Measurements from ENCODE around the gene SSBP4.

Gene SSBP4

DNA sequence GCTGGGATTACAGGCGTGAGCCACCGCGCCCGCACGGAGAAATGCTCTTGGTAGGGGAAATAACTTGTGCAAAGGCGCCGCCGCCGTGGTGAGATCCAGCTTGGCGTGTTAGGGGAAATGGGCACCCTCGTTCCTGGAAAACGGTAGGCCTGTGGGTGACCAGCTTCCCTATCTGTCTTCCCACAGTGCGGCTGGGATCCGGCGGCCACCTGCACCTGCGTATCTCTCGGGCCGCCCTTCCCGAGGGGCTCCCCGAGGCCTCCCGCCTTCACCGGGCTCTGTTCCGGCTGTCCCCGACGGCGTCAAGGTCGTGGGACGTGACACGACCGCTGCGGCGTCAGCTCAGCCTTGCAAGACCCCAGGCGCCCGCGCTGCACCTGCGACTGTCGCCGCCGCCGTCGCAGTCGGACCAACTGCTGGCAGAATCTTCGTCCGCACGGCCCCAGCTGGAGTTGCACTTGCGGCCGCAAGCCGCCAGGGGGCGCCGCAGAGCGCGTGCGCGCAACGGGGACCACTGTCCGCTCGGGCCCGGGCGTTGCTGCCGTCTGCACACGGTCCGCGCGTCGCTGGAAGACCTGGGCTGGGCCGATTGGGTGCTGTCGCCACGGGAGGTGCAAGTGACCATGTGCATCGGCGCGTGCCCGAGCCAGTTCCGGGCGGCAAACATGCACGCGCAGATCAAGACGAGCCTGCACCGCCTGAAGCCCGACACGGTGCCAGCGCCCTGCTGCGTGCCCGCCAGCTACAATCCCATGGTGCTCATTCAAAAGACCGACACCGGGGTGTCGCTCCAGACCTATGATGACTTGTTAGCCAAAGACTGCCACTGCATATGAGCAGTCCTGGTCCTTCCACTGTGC, 30.9 kb upstream of the SSBP4 start:
- ATAC-seq (replicated peaks; ENCODE audit: extremely low read depth, poor library complexity, severe bottlenecking), result peak; percentile 79
- Mint-ChIP-seq H3K9me3 (no peaks in the 10 kb centered on the region), H3K4me3 (peak overlapping the region; percentile 63), H3K36me3 (ENCODE audit: insufficient read depth) (peaks cover 8% of the 10 kb centered on the region), H3K27ac (ENCODE audit: low read depth) (no peak overlapping the region), H3K27me3 (peaks cover 5% of the 10 kb centered on the region), H3K4me1 (peaks cover 6% of the 10 kb centered on the region)
- DNase-seq (ENCODE audit: low spot score in 2 of 2), result peak; percentile 48 to 71

DNA sequence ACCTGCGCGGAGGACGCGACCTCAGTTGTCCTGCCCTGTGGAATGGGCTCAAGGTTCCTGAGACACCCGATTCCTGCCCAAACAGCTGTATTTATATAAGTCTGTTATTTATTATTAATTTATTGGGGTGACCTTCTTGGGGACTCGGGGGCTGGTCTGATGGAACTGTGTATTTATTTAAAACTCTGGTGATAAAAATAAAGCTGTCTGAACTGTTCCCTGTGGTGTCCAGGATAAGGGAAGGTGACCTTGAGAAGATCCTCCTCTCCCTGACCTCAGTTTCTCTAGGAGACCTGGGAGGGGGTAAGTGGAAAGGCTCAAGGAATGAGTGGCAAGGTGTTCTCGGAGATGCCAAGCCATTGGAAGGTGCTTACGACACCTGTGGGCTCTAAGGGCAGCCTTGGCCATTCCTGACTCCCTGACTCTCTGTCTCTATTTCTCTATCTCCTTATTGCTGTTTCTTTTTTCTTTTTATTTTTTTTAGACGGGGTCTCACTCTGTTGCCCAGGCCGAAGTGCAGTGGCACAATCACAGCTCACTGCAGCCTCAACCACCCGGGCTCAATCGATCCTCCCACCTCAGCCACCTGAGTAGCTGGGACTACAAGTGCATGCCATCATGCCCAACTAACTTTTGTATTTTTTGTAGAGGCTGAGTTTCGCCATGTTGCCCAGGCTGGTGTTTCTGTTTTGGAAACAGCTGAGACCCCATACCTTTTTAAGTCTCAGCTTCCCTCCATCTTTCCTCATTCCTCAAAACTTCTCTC, 30.1 kb upstream of the SSBP4 start:
- DNase-seq (ENCODE audit: low spot score in 2 of 2) (no peak), ATAC-seq (replicated peaks; ENCODE audit: extremely low read depth, poor library complexity, severe bottlenecking) (no peak)
- H3K4me3 Mint-ChIP-seq, result peak overlapping the region; percentile 44
- H3K36me3 Mint-ChIP-seq (ENCODE audit: insufficient read depth), result peaks cover 8% of the 10 kb centered on the region
- no peaks in the 10 kb centered on the region for H3K27me3 Mint-ChIP-seq
- H3K4me1 Mint-ChIP-seq, result peaks cover 6% of the 10 kb centered on the region
- H3K27ac Mint-ChIP-seq (ENCODE audit: low read depth), result no peak overlapping the region
- no peaks in the 10 kb centered on the region for H3K9me3 Mint-ChIP-seq

DNA sequence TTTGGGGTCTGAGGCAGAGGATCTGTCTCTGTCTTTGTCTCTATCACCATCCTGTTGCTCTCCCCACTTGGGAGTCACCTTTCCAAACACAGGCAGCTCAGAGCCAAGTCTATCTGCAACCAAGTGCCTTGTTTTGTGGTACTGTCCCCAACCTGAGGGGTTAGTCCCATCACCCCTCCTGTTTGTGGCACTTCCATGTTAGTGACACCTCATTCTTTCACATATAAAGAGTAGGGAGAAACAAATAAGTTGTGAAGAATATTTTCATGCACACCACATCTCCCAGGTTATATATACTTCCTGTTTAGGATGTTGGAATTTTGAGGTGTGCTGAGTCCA, 29.5 kb upstream of the SSBP4 start:
- Mint-ChIP-seq H3K27me3 (no peaks in the 10 kb centered on the region), H3K4me3 (peak overlapping the region; percentile 44), H3K27ac (ENCODE audit: low read depth) (no peak overlapping the region), H3K9me3 (no peaks in the 10 kb centered on the region), H3K4me1 (peaks cover 6% of the 10 kb centered on the region), H3K36me3 (ENCODE audit: insufficient read depth) (peaks cover 8% of the 10 kb centered on the region)
- ATAC-seq (replicated peaks; ENCODE audit: extremely low read depth, poor library complexity, severe bottlenecking) (no peak), DNase-seq (ENCODE audit: low spot score in 2 of 2) (no peak)

DNA sequence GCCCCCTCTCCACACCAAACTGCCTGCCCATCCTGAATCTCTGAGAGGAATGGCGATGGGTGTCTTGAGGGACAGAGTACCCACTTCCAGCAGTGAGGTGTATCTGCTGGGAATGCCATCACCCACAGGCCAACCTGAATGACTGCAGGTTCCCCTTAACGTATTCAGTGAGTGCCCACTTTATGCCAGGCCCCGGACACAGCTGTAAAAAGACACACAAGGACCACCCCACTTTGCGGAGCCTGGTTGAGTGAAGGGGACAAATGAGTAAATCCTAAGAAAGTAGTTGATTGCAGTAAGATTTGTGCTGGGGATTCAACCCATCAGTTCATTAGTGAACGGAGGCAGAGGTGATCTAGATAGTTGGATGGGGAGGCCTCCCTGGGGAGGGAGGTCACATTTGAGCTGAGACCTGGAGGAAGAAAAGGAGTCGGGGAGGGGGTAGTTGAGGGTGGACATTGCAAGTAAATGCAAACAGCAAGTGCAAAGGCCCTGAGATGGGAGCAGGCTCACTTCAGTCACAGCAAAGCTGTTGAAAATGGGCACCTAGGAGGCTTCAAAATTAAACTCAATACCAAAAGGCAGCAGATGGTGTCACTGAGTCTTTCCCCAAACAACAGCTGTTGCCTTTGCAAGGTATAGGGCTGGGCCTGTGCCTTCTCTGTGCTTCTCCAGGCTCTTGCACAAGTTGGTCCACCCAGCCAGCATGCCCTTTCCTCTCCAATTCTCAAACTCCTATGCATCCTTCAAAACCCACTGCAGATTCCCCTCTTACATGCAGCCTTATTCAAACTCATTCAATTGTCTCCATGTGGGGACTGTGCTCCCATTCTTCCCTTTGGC, 28.9 kb upstream of the SSBP4 start:
- no peak for ATAC-seq (replicated peaks; ENCODE audit: extremely low read depth, poor library complexity, severe bottlenecking)
- H3K36me3 Mint-ChIP-seq (ENCODE audit: insufficient read depth), result peaks cover 8% of the 10 kb centered on the region
- H3K4me1 Mint-ChIP-seq, result peaks cover 6% of the 10 kb centered on the region
- H3K27me3 Mint-ChIP-seq, result no peaks in the 10 kb centered on the region
- no peaks in the 10 kb centered on the region for H3K9me3 Mint-ChIP-seq
- H3K27ac Mint-ChIP-seq (ENCODE audit: low read depth), result no peak overlapping the region
- H3K4me3 Mint-ChIP-seq, result no peak overlapping the region
- DNase-seq (ENCODE audit: low spot score in 2 of 2), result no peak

DNA sequence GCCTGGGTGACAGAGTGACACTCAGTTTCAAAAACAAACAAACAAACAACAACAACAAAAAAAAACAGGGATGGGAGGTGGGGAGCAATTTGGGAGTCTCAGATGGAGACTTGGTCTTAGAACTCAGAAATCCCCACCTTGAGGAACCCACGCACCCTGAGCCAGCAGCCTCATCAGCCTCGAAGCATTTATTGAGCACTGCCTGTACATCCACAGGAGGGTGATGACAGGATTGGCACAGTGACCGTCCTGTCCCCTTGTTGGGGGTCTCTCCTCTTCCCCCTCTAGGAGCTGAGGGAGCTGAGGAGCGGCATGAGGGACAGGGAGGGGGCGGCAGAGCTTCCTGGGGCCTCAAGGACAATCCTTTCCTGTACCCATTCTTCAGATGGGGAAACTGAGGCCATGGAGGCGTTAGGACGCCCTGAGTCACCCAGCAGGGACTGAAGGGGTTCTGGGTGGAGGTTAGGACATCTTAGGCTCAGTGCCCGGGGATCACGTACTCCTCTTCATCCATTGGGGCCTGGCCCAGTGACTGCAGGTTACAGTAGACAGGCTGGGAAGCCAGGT, 27.6 kb upstream of the SSBP4 start:
- H3K27ac Mint-ChIP-seq (ENCODE audit: low read depth), result no peak overlapping the region
- peaks cover 8% of the 10 kb centered on the region for H3K36me3 Mint-ChIP-seq (ENCODE audit: insufficient read depth)
- H3K27me3 Mint-ChIP-seq, result no peaks in the 10 kb centered on the region
- H3K9me3 Mint-ChIP-seq, result no peaks in the 10 kb centered on the region
- no peak overlapping the region for H3K4me3 Mint-ChIP-seq
- peaks cover 6% of the 10 kb centered on the region for H3K4me1 Mint-ChIP-seq
- DNase-seq (ENCODE audit: low spot score in 2 of 2) (no peak), ATAC-seq (replicated peaks; ENCODE audit: extremely low read depth, poor library complexity, severe bottlenecking) (no peak)

DNA sequence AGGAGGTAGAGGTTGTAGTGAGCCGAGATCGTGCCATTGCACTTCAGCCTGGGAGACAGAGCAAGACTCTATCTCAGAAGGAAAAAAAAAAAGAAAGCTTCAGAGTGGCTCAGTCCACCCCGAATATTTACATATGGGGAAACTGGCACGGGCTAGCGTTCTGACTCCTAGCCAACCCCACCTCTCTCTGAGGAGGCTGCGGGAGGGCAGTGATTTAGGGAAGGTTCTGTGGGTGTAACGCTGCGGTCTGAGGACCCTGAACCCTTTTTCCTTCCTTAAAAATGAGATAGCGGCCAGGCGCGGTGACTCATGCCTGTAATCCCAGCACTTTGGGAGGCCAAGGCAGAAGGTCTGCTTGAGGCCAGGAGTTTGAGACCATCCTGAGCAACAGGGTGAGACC, 26.8 kb upstream of the SSBP4 start:
- Mint-ChIP-seq H3K27me3 (peaks cover 2% of the 10 kb centered on the region), H3K27ac (ENCODE audit: low read depth) (no peak overlapping the region), H3K4me1 (peaks cover 4% of the 10 kb centered on the region), H3K9me3 (no peaks in the 10 kb centered on the region), H3K36me3 (ENCODE audit: insufficient read depth) (peaks cover 8% of the 10 kb centered on the region), H3K4me3 (no peak overlapping the region)
- no peak for ATAC-seq (replicated peaks; ENCODE audit: extremely low read depth, poor library complexity, severe bottlenecking)
- DNase-seq (ENCODE audit: low spot score in 2 of 2), result no peak

DNA sequence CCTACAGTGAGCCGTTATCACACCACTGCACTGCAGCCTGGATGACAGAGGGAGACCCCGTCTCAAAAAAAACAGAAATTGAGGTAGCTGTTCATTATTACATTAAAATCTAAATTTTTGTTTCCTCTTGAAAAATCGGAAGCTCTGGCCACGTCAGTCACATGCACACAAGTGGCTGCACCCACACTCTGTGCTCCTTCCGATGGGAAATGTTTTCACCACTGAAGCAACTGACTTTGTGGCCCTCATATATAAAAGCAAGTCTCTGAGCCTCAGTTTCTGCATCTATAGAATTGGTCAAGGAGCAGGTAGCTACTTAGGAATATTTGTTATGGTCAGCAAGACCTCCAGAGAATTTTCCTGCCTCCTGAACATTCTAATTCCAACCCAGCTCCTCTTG, 26.3 kb upstream of the SSBP4 start:
- H3K36me3 Mint-ChIP-seq (ENCODE audit: insufficient read depth), result peaks cover 6% of the 10 kb centered on the region
- H3K9me3 Mint-ChIP-seq, result no peaks in the 10 kb centered on the region
- DNase-seq (ENCODE audit: low spot score in 2 of 2) (no peak), ATAC-seq (replicated peaks; ENCODE audit: extremely low read depth, poor library complexity, severe bottlenecking) (no peak)
- peaks cover 7% of the 10 kb centered on the region for H3K27me3 Mint-ChIP-seq
- H3K27ac Mint-ChIP-seq (ENCODE audit: low read depth), result no peak overlapping the region
- H3K4me3 Mint-ChIP-seq, result no peak overlapping the region
- H3K4me1 Mint-ChIP-seq, result peaks cover 4% of the 10 kb centered on the region

DNA sequence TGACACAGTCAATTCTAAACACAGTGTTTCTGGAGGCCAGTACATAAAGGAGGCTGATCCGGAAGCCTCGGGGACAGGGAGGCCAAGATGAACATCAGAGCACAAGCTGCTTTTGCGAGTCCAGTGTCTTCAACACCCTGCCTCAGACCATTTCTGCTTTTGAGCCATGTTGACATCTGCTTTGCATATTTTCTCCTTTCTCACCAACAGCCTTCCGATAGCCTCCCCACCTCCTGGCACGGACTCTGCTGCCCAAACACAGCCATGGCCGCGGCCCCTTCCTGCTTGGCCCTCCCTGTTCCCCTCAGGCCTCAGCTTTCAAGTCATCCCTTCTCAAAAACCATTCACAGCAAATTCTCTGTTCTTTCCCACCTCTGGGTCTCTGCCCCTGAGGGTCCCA, 25.4 kb upstream of the SSBP4 start:
- H3K27me3 Mint-ChIP-seq, result peaks cover 12% of the 10 kb centered on the region
- DNase-seq (ENCODE audit: low spot score in 2 of 2), result no peak
- H3K36me3 Mint-ChIP-seq (ENCODE audit: insufficient read depth), result peaks cover 3% of the 10 kb centered on the region
- H3K4me3 Mint-ChIP-seq, result no peak overlapping the region
- ATAC-seq (replicated peaks; ENCODE audit: extremely low read depth, poor library complexity, severe bottlenecking), result no peak
- no peaks in the 10 kb centered on the region for H3K9me3 Mint-ChIP-seq
- peaks cover 5% of the 10 kb centered on the region for H3K4me1 Mint-ChIP-seq
- H3K27ac Mint-ChIP-seq (ENCODE audit: low read depth), result no peak overlapping the region

DNA sequence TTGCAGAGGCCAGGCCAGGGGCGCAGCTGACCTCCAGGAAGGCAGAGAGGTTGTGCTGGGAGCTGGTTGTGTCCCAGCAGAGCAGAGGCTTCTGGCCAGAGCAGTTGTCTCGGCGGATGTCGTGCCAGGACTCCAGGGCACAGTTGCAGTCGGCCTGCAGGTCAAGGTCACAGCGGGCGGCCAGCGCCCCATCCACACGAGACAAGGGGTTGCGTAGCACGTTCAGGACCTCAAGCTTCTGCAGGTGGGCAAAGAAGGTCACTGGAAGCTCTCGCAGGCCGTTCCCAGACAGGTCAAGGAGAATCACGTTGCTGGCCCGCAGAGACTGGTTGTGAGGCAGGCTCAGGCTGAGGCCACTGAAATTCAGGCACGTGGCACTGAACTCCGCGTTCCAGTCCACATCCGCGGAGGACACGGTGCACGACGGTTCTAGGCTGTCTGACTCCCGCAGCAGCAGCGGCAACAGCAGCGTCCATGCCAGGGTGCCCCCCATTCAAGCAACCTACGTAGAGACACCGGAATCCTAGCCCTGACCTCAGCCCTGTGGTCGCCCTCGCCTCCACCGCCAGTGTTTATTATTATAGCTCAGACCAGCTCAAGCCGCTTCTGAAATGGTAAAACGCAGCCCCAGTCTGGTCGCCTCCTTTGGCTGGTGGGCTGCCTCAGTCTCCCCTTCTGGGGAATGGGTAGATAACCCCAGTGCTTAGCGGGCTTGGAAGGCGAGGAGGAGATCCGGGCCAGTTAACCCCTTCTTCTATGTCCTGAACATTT, 22.5 kb upstream of the SSBP4 start:
- Mint-ChIP-seq H3K27ac (ENCODE audit: low read depth) (no peak overlapping the region), H3K9me3 (no peaks in the 10 kb centered on the region)
- no peak for ATAC-seq (replicated peaks; ENCODE audit: extremely low read depth, poor library complexity, severe bottlenecking)

DNA sequence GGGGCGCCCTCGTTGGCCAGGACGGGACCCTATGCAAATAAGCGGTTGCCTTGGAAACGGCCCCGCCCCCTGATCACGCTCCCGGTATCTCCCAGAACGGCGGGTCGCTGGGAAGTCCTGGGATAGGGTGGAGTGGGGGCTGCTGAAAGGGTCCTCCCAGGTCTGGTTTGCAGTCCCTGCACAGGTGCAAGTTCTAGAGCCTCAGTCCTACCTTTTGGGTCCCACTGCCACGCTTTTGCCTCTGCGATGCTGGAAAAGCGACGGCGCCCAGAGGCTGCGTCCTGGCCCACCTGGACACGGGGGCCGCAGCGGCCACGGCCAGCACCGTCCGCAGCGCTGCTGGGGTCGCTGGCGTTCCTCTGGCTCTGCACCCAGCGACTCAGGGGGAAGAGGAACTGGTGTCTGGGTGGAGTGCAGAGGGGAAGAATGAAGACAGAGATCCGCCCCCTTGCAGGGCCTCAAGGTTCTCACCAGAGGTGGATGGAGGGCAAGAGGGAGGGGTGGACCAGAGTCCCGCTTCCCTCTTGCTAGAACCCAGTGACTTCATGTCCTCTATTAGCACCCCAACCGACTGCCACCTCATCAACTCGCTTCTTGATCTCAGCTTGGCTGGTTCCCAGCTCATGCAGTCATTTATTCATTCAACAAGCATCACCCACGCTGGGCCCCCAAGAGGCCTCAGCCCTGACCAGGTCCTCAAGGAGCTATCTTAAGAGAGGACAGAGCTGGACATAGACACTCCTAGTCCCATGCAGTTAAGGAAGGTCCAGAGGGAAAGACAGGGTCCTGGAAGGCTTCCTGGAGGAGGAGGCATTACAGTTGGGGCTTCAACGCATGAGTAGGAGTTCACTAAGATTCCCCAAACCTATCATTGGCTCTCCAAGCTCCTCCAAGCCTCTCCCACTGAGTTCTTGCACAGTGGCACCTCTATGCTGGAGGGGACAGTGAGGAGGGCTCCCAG, 21.7 kb upstream of the SSBP4 start, which contains the start of gene LRRC25:
Gene LRRC25 (minus strand): TSS at position 381 of the 961 bp plus-strand sequence. CDS start 659 bp downstream, outside the sequence.
- no peaks in the 10 kb centered on the region for H3K36me3 Mint-ChIP-seq (ENCODE audit: insufficient read depth)
- H3K27me3 Mint-ChIP-seq, result peaks cover 26% of the 10 kb centered on the region
- ATAC-seq (replicated peaks; ENCODE audit: extremely low read depth, poor library complexity, severe bottlenecking) (peak; percentile 54), DNase-seq (ENCODE audit: low spot score in 2 of 2) (no peak)
- no peak within 1 kb of the TSS for H3K4me3 Mint-ChIP-seq
- H3K27ac Mint-ChIP-seq (ENCODE audit: low read depth), result no peak within 1 kb of the TSS
- H3K4me1 Mint-ChIP-seq, result peaks cover 5% of the 10 kb centered on the region
- H3K9me3 Mint-ChIP-seq, result no peaks in the 10 kb centered on the region

More for the DNA sequence above, 22.5 kb upstream of the SSBP4 start:
- H3K27me3 Mint-ChIP-seq, result peaks cover 20% of the 10 kb centered on the region
- peaks cover 5% of the 10 kb centered on the region for H3K4me1 Mint-ChIP-seq
- no peak overlapping the region for H3K4me3 Mint-ChIP-seq
- H3K36me3 Mint-ChIP-seq (ENCODE audit: insufficient read depth), result no peaks in the 10 kb centered on the region
- DNase-seq (ENCODE audit: low spot score in 2 of 2), result no peak

DNA sequence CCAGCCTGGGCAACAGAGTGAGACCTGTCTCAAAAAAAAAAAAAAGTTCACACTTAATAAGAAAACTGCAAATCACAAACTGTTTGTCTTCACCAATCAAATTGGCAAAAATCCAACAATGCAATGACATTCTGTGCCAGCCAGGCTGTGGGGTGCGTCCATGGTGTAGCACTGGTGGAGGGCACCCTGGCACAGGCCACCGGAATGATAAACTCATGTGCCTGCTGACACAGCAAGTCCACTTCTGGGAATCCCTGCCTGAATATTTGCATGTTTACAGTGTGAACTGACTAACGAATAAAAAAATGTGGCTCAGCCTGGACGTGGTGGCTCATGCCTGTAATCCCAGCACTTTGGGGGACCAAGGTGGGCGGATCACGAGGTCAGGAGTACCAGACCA, 20.2 kb upstream of the SSBP4 start:
- no peak for ATAC-seq (replicated peaks; ENCODE audit: extremely low read depth, poor library complexity, severe bottlenecking)

More for the DNA sequence above, 20.2 kb upstream of the SSBP4 start:
- Mint-ChIP-seq H3K27me3 (peaks cover 35% of the 10 kb centered on the region), H3K4me3 (no peak overlapping the region), H3K4me1 (peaks cover 5% of the 10 kb centered on the region), H3K36me3 (ENCODE audit: insufficient read depth) (no peaks in the 10 kb centered on the region), H3K9me3 (no peaks in the 10 kb centered on the region), H3K27ac (ENCODE audit: low read depth) (no peak overlapping the region)
- DNase-seq (ENCODE audit: low spot score in 2 of 2), result no peak

Measured in central memory CD8-positive, alpha-beta T cell (primary cell).